Astrocyte (in vitro differentiated cells and primary cell): Measurements from ENCODE around the gene DGKE. TPM values are rescaled to one million over a fixed set of nuclear protein-coding genes. Genes with fewer than 3 reads are reported as not detected.

ENCODE experiments used
- DNase-seq: peaks from one replicate; pipeline ENCODE4 v3.0.0-alpha.2; 2010; ENCODE audit warnings: low read depth
- FAIRE-seq: peaks from 2 replicates; lab custom pipeline; 2011; peaks lifted over from hg19 to GRCh38; lab: Jason Lieb, UNC
- H2AFZ ChIP-seq: 2 replicates; pipeline ENCODE4 v1.6.0; 2012; ENCODE audit warnings: low read depth, low read length, inconsistent platforms
- H3K27ac ChIP-seq: 2 replicates; pipeline ENCODE4 v1.5.1; 2011; ENCODE audit warnings: low read depth, low read length, inconsistent platforms
- H3K27me3 ChIP-seq: 2 replicates; pipeline ENCODE4 v1.6.0; 2011; ENCODE audit warnings: low read length, inconsistent platforms; ENCODE audit not compliant: insufficient read depth
- H3K36me3 ChIP-seq: 2 replicates; pipeline ENCODE4 v1.5.1; 2011; ENCODE audit warnings: low read length, inconsistent platforms; ENCODE audit not compliant: insufficient read depth
- H3K4me1 ChIP-seq: 2 replicates; pipeline ENCODE4 v1.5.1; 2011; ENCODE audit warnings: low read length, inconsistent platforms; ENCODE audit not compliant: insufficient read depth
- H3K4me2 ChIP-seq: 2 replicates; pipeline ENCODE4 v1.6.0; 2012; ENCODE audit warnings: low read length, inconsistent platforms
- H3K4me3 ChIP-seq: 2 replicates; pipeline ENCODE4 v1.5.1; 2011; ENCODE audit warnings: low read depth, mild to moderate bottlenecking, low read length, inconsistent platforms; ENCODE audit not compliant: insufficient read depth
- H3K79me2 ChIP-seq: 2 replicates; pipeline ENCODE4 v1.6.0; 2012; ENCODE audit warnings: mild to moderate bottlenecking, low read length, inconsistent platforms; ENCODE audit not compliant: insufficient read depth
- H3K9ac ChIP-seq: 2 replicates; pipeline ENCODE4 v1.6.0; 2012; ENCODE audit warnings: mild to moderate bottlenecking, low read length, inconsistent platforms
- H3K9me3 ChIP-seq: 2 replicates; pipeline ENCODE4 v1.5.1; 2012; ENCODE audit warnings: low read depth, mild to moderate bottlenecking, low read length, inconsistent platforms; ENCODE audit not compliant: insufficient read depth
- H4K20me1 ChIP-seq: 2 replicates; pipeline ENCODE4 v1.6.0; 2012; ENCODE audit warnings: low read length, inconsistent platforms; ENCODE audit not compliant: insufficient read depth
- H3K27ac Mint-ChIP-seq: one replicate; pipeline ENCODE4 v1.8.0; 2021; ENCODE audit warnings: mild to moderate bottlenecking, mixed read lengths; ENCODE audit not compliant: unreplicated experiment
- H3K27me3 Mint-ChIP-seq: one replicate; pipeline ENCODE4 v1.8.0; 2021; ENCODE audit warnings: low read depth, mixed read lengths; ENCODE audit not compliant: unreplicated experiment
- H3K36me3 Mint-ChIP-seq: one replicate; pipeline ENCODE4 v1.8.0; 2021; ENCODE audit warnings: low read depth, mixed read lengths; ENCODE audit not compliant: unreplicated experiment
- H3K4me1 Mint-ChIP-seq: one replicate; pipeline ENCODE4 v1.8.0; 2021; ENCODE audit warnings: low read depth, mixed read lengths; ENCODE audit not compliant: unreplicated experiment
- H3K4me3 Mint-ChIP-seq: one replicate; pipeline ENCODE4 v1.8.0; 2021; ENCODE audit warnings: mild to moderate bottlenecking, moderate library complexity, mixed read lengths; ENCODE audit not compliant: unreplicated experiment
- H3K9me3 Mint-ChIP-seq: one replicate; pipeline ENCODE4 v1.8.0; 2021; ENCODE audit warnings: mild to moderate bottlenecking, mixed read lengths; ENCODE audit not compliant: unreplicated experiment
- EZH2 ChIP-seq: IDR thresholded peaks from 2 replicates; pipeline ENCODE4 v1.6.1; 2012; ENCODE audit warnings: mild to moderate bottlenecking, low read length, inconsistent platforms; ENCODE audit not compliant: insufficient read depth
- total RNA-seq: library from RNA; stranded (reverse); gene quantifications from 2 replicates; pipeline ENCODE4 v1.2.1, GENCODE V29; 2021
- TF ChIP-seq, protein P1 (sequence below): IDR thresholded peaks from 2 replicates; pipeline ENCODE4 v1.5.1; 2011; ENCODE audit warnings: low read depth, mild to moderate bottlenecking, inconsistent platforms, low read length, moderate library complexity; ENCODE audit not compliant: insufficient read depth

The DGKE gene
- total RNA-seq, 1 donor from 2014 or later, result 5.5 TPM

- Mint-ChIP-seq H3K9me3 (no peaks in the 10 kb centered on the region), H3K36me3 (no peaks in the 10 kb centered on the region), H3K4me1 (peaks cover under 1% of the 10 kb centered on the region), H3K27me3 (peaks cover 6% of the 10 kb centered on the region), H3K27ac (no peak overlapping the region), H3K4me3 (no peak overlapping the region)
- no peak overlapping the region for H3K4me3 ChIP-seq
- H3K9ac ChIP-seq, result no peak overlapping the region
- TF ChIP-seq, protein P1, sequence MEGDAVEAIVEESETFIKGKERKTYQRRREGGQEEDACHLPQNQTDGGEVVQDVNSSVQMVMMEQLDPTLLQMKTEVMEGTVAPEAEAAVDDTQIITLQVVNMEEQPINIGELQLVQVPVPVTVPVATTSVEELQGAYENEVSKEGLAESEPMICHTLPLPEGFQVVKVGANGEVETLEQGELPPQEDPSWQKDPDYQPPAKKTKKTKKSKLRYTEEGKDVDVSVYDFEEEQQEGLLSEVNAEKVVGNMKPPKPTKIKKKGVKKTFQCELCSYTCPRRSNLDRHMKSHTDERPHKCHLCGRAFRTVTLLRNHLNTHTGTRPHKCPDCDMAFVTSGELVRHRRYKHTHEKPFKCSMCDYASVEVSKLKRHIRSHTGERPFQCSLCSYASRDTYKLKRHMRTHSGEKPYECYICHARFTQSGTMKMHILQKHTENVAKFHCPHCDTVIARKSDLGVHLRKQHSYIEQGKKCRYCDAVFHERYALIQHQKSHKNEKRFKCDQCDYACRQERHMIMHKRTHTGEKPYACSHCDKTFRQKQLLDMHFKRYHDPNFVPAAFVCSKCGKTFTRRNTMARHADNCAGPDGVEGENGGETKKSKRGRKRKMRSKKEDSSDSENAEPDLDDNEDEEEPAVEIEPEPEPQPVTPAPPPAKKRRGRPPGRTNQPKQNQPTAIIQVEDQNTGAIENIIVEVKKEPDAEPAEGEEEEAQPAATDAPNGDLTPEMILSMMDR, result no peak
- no peak for TF ChIP-seq EZH2
- no peak for FAIRE-seq
- no peaks in the 10 kb centered on the region for H3K27me3 ChIP-seq
- no peaks in the 10 kb centered on the region for H3K9me3 ChIP-seq
- no peak for DNase-seq
- H4K20me1 ChIP-seq, result no peaks in the 10 kb centered on the region
- H3K27ac ChIP-seq, result no peak overlapping the region
- no peak overlapping the region for H3K4me2 ChIP-seq
- H2AFZ ChIP-seq, result no peak overlapping the region
- H3K4me1 ChIP-seq, result no peaks in the 10 kb centered on the region
- H3K79me2 ChIP-seq, result no peaks in the 10 kb centered on the region
- no peaks in the 10 kb centered on the region for H3K36me3 ChIP-seq
These were observed 24.2 kb upstream of the DGKE start for GRCh38 chr17:56809820-56810179.

DNA sequence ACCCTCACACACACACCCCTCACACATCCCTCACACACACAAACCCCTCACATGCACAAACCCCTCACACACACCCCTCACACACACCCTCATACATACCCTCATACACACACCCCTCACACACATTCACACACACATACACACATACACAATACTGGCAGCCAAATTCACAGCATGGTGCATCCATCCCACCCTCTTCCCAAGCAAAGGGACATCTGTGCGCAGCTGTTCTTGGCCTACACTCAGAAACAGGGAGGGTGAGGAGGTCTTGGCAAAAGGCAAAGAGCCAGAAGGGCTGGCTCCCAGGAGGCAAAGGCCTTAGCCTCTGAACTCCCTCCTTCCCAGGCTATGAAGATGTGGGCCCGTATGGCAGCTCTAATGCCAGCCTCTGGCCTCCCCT lies 23.6 kb upstream of the DGKE start:
- Histone ChIP-seq H3K4me2 (no peak overlapping the region), H2AFZ (no peak overlapping the region), H3K9ac (no peak overlapping the region), H3K79me2 (no peaks in the 10 kb centered on the region), H3K27ac (no peak overlapping the region), H3K36me3 (no peaks in the 10 kb centered on the region), H4K20me1 (no peaks in the 10 kb centered on the region), H3K4me1 (no peaks in the 10 kb centered on the region), H3K4me3 (no peak overlapping the region), H3K9me3 (no peaks in the 10 kb centered on the region), H3K27me3 (no peaks in the 10 kb centered on the region)
- Mint-ChIP-seq H3K9me3 (no peaks in the 10 kb centered on the region), H3K4me3 (no peak overlapping the region), H3K36me3 (no peaks in the 10 kb centered on the region), H3K4me1 (peaks cover 3% of the 10 kb centered on the region), H3K27ac (no peak overlapping the region), H3K27me3 (peaks cover 6% of the 10 kb centered on the region)
- DNase-seq (no peak), FAIRE-seq (no peak)
- TF ChIP-seq EZH2, result no peak
- TF ChIP-seq, protein P1, result no peak

- Mint-ChIP-seq H3K9me3 (no peaks in the 10 kb centered on the region), H3K4me3 (no peak overlapping the region), H3K4me1 (peaks cover 3% of the 10 kb centered on the region), H3K27ac (no peak overlapping the region), H3K36me3 (no peaks in the 10 kb centered on the region), H3K27me3 (peaks cover 6% of the 10 kb centered on the region)
- no peak for TF ChIP-seq EZH2
- TF ChIP-seq, protein P1, result no peak
- FAIRE-seq, result no peak
- H3K4me1 ChIP-seq, result no peaks in the 10 kb centered on the region
- no peak overlapping the region for H3K4me3 ChIP-seq
- no peaks in the 10 kb centered on the region for H3K79me2 ChIP-seq
- H3K27me3 ChIP-seq, result no peaks in the 10 kb centered on the region
- no peak overlapping the region for H3K4me2 ChIP-seq
- no peak overlapping the region for H3K9ac ChIP-seq
- H3K36me3 ChIP-seq, result no peaks in the 10 kb centered on the region
- no peak overlapping the region for H3K27ac ChIP-seq
- H3K9me3 ChIP-seq, result no peaks in the 10 kb centered on the region
- no peak overlapping the region for H2AFZ ChIP-seq
- no peak for DNase-seq
- H4K20me1 ChIP-seq, result no peaks in the 10 kb centered on the region
These were observed 22.8 kb upstream of the DGKE start for GRCh38 chr17:56810891-56811775.
